H9 (cell line): ENCODE measurements around the gene IRS2. TPM values are rescaled to one million over a fixed set of nuclear protein-coding genes. Genes with fewer than 3 reads are reported as not detected.
"Not testable (repeated sequence)": the region's sequence is repeated elsewhere in the genome, so short reads cannot be mapped to it uniquely, and the experiment has no call there.

Source experiments
- DNase-seq: peaks from one replicate; pipeline ENCODE4 v3.0.0-alpha.2; 2017
- H2AFZ ChIP-seq: one replicate; pipeline ENCODE4 v1.6.1; 2013; ENCODE audit warnings: mild to moderate bottlenecking, low read length, control low read depth, moderate library complexity
- H2AK5ac ChIP-seq: 2 replicates; pipeline ENCODE4 v1.6.1; 2013; ENCODE audit warnings: low read length, control low read depth, mixed read lengths; ENCODE audit not compliant: insufficient read length
- H2BK120ac ChIP-seq: one replicate; pipeline ENCODE4 v1.6.1; 2013; ENCODE audit warnings: low read depth, mild to moderate bottlenecking, low read length, control low read depth, inconsistent platforms; ENCODE audit not compliant: poor library complexity, severe bottlenecking
- H2BK12ac ChIP-seq: 2 replicates; pipeline ENCODE4 v1.6.1; 2013; ENCODE audit warnings: low read length, control low read depth, mixed read lengths, low read depth; ENCODE audit not compliant: insufficient read length
- H2BK15ac ChIP-seq: 2 replicates; pipeline ENCODE4 v1.6.1; 2013; ENCODE audit warnings: low read depth, low read length, control low read depth
- H2BK20ac ChIP-seq: one replicate; pipeline ENCODE4 v1.6.1; 2013; ENCODE audit warnings: low read depth, mild to moderate bottlenecking, low read length, control low read depth, inconsistent platforms; ENCODE audit not compliant: poor library complexity, severe bottlenecking
- H2BK5ac ChIP-seq: 2 replicates; pipeline ENCODE4 v1.6.1; 2013; ENCODE audit warnings: low read length, control low read depth, mixed read lengths; ENCODE audit not compliant: insufficient read length
- H3K14ac ChIP-seq: 2 replicates; pipeline ENCODE4 v1.6.1; 2013; ENCODE audit warnings: low read length, control low read depth; ENCODE audit not compliant: insufficient read depth
- H3K18ac ChIP-seq: 2 replicates; pipeline ENCODE4 v1.6.1; 2013; ENCODE audit warnings: low read depth, mild to moderate bottlenecking, mixed read lengths, low read length, control low read depth; ENCODE audit not compliant: insufficient read length
- H3K23ac ChIP-seq: 2 replicates; pipeline ENCODE4 v1.6.1; 2013; ENCODE audit warnings: low read length, control low read depth, mixed read lengths, low read depth; ENCODE audit not compliant: insufficient read length
- H3K23me2 ChIP-seq: 2 replicates; pipeline ENCODE4 v1.6.1; 2013; ENCODE audit warnings: low read depth, mild to moderate bottlenecking, mixed read lengths, low read length, control low read depth; ENCODE audit not compliant: insufficient read length, poor library complexity, severe bottlenecking
- H3K27ac ChIP-seq: 2 replicates; pipeline ENCODE4 v1.5.1; 2013; ENCODE audit warnings: low read length, control low read depth, mixed read lengths, low read depth; ENCODE audit not compliant: insufficient read length
- H3K27me3 ChIP-seq: 2 replicates; pipeline ENCODE4 v1.6.1; 2013; ENCODE audit warnings: low read length, control low read depth, inconsistent platforms; ENCODE audit not compliant: insufficient read depth
- H3K4ac ChIP-seq: 2 replicates; pipeline ENCODE4 v1.6.1; 2013; ENCODE audit warnings: low read depth, mild to moderate bottlenecking, control low read depth, inconsistent platforms, low read length, moderate library complexity
- H3K4me1 ChIP-seq: 2 replicates; pipeline ENCODE4 v1.6.1; 2013; ENCODE audit warnings: low read length, control low read depth, inconsistent platforms; ENCODE audit not compliant: insufficient read depth
- H3K4me2 ChIP-seq: 2 replicates; pipeline ENCODE4 v1.6.1; 2013; ENCODE audit warnings: low read length, control low read depth, mixed read lengths; ENCODE audit not compliant: insufficient read length, insufficient read depth
- H3K56ac ChIP-seq: 2 replicates; pipeline ENCODE4 v1.6.1; 2013; ENCODE audit warnings: low read depth, mild to moderate bottlenecking, mixed read lengths, low read length, control low read depth; ENCODE audit not compliant: insufficient read length
- H3K79me1 ChIP-seq: 2 replicates; pipeline ENCODE4 v1.6.1; 2013; ENCODE audit warnings: low read depth, mild to moderate bottlenecking, moderate library complexity, low read length, control low read depth, inconsistent platforms; ENCODE audit not compliant: insufficient read depth, poor library complexity, severe bottlenecking
- H3K79me2 ChIP-seq: 2 replicates; pipeline ENCODE4 v1.6.1; 2013; ENCODE audit warnings: low read length, control low read depth, inconsistent platforms; ENCODE audit not compliant: insufficient read depth
- H3K9ac ChIP-seq: 2 replicates; pipeline ENCODE4 v1.6.1; 2013; ENCODE audit warnings: low read length, control low read depth, mixed read lengths; ENCODE audit not compliant: insufficient read length; ENCODE audit errors: extremely low read depth
- H3K9me3 ChIP-seq: one replicate; pipeline ENCODE4 v1.6.1; 2013; ENCODE audit warnings: low read depth, low read length, inconsistent platforms; ENCODE audit not compliant: control insufficient read depth
- H3T11ph ChIP-seq: one replicate; pipeline ENCODE4 v1.6.1; 2013; ENCODE audit warnings: mild to moderate bottlenecking, low read length, control low read depth, inconsistent platforms
- H4K20me1 ChIP-seq: one replicate; pipeline ENCODE4 v1.6.1; 2013; ENCODE audit not compliant: control insufficient read depth, insufficient read length, insufficient read depth
- H4K5ac ChIP-seq: 2 replicates; pipeline ENCODE4 v1.6.1; 2013; ENCODE audit warnings: low read depth, mild to moderate bottlenecking, mixed read lengths, low read length, control low read depth; ENCODE audit not compliant: insufficient read length
- H4K8ac ChIP-seq: replicated peaks from 2 replicates; pipeline ENCODE4 v1.6.1; 2013; ENCODE audit warnings: low read length, control low read depth, mixed read lengths, low read depth; ENCODE audit not compliant: insufficient read length
- H4K91ac ChIP-seq: 2 replicates; pipeline ENCODE4 v1.6.1; 2013; ENCODE audit warnings: low read depth, mild to moderate bottlenecking, moderate library complexity, mixed read lengths, low read length, control low read depth; ENCODE audit not compliant: insufficient read length
- H3K27ac Mint-ChIP-seq, 3 experiments: 2 replicates in 2 of 3; 3 replicates in 1 of 3; pipeline ENCODE4 v1.8.0; 2020 to 2021; ENCODE audit warnings: mixed read lengths in 3 of 3, mild to moderate bottlenecking in 1 of 3, moderate library complexity in 1 of 3
- H3K27me3 Mint-ChIP-seq: 2 replicates; pipeline ENCODE4 v1.8.0; 2021; ENCODE audit warnings: low read depth, mild to moderate bottlenecking, moderate library complexity, mixed read lengths
- H3K36me3 Mint-ChIP-seq, 3 experiments: 2 replicates in 2 of 3; 3 replicates in 1 of 3; pipeline ENCODE4 v1.8.0; 2020 to 2021; ENCODE audit warnings: low read depth in 3 of 3, mixed read lengths in 3 of 3; ENCODE audit not compliant: insufficient read depth in 1 of 3
- H3K4me1 Mint-ChIP-seq, 2 experiments: 2 replicates each; pipeline ENCODE4 v1.8.0; 2020; ENCODE audit warnings: mixed read lengths in 2 of 2
- H3K4me3 Mint-ChIP-seq, 2 experiments: 2 replicates in 1 of 2; 3 replicates in 1 of 2; pipeline ENCODE4 v1.8.0; 2020 to 2021; ENCODE audit warnings: mild to moderate bottlenecking in 2 of 2, mixed read lengths in 2 of 2, moderate library complexity in 1 of 2
- H3K9me3 Mint-ChIP-seq, 2 experiments: 2 replicates in 1 of 2; 3 replicates in 1 of 2; pipeline ENCODE4 v1.8.0; 2020; ENCODE audit warnings: mild to moderate bottlenecking in 2 of 2, mixed read lengths in 2 of 2, moderate library complexity in 1 of 2
- CTCF ChIP-seq: fragments of 200-600 bp; sonication (generic); conservative IDR thresholded peaks from 3 replicates; pipeline ENCODE4 v1.8.0; 2021; ENCODE audit warnings: antibody characterized with exemption, mild to moderate bottlenecking
- WGBS: extraction: QIAGEN DNeasy Blood & Tissue Kit; methylation state at CpG from one replicate; pipeline ENCODE4 v1.1.7; 2013; ENCODE audit warnings: missing lambda C conversion rate, low lambda C conversion rate, mixed read lengths; ENCODE audit not compliant: insufficient read length; ENCODE audit errors: extremely low coverage; 5-methylcytosine and 5-hydroxymethylcytosine counted together
- total RNA-seq: library from RNA; stranded (reverse); gene quantifications from 2 replicates; pipeline ENCODE4 v1.2.1, GENCODE V29; 2021

Gene IRS2
- total RNA-seq, 1 experiment from 2014 or later: 10.1 TPM

GRCh38 chr13:109833071-109833470 lies 46.7 kb upstream of the IRS2 start:
- H3K9me3 ChIP-seq: no peaks in the 10 kb centered on the region
- no peak overlapping the region for H2AFZ ChIP-seq
- H2AK5ac ChIP-seq: no peak overlapping the region
- no peak overlapping the region for H2BK12ac ChIP-seq
- no peak overlapping the region for H2BK120ac ChIP-seq
- H3K27me3 ChIP-seq: no peaks in the 10 kb centered on the region
- no CpG with 5 or more reads among the region's 5 CpGs for WGBS
- Mint-ChIP-seq H3K9me3 (peaks cover 4 to 7% of the 10 kb centered on the region in 2 experiments; a peak in 4 of 5 replicates), H3K4me3 (no peak overlapping the region), H3K4me1 (peaks cover 13% of the 10 kb centered on the region in 2 experiments), H3K36me3 (peaks cover 2 to 11% (median 6%) of the 10 kb centered on the region in 3 experiments; a peak in 5 of 7 replicates), H3K27me3 (peaks cover 2% of the 10 kb centered on the region; the same call in 1 of the 2 replicates), H3K27ac (no peak overlapping the region)
- no peak overlapping the region for H3K27ac ChIP-seq
- no peak overlapping the region for H2BK15ac ChIP-seq
- no peaks in the 10 kb centered on the region for H3K79me2 ChIP-seq
- H3K23me2 ChIP-seq: no peaks in the 10 kb centered on the region
- H3K9ac ChIP-seq: no peak overlapping the region
- no peak overlapping the region for H3K4ac ChIP-seq
- no peak overlapping the region for H4K8ac ChIP-seq
- H2BK5ac ChIP-seq: no peak overlapping the region
- no peak for TF ChIP-seq CTCF
- H3T11ph ChIP-seq: no peak overlapping the region
- H3K23ac ChIP-seq: no peak overlapping the region
- H4K5ac ChIP-seq: no peak overlapping the region
- no peaks in the 10 kb centered on the region for H3K4me1 ChIP-seq
- H4K91ac ChIP-seq: no peak overlapping the region
- no peaks in the 10 kb centered on the region for H3K79me1 ChIP-seq
- no peak overlapping the region for H3K18ac ChIP-seq
- no peak overlapping the region for H3K56ac ChIP-seq
- no peak overlapping the region for H2BK20ac ChIP-seq
- H4K20me1 ChIP-seq: no peaks in the 10 kb centered on the region
- H3K14ac ChIP-seq: no peak overlapping the region
- no peak for DNase-seq
- no peak overlapping the region for H3K4me2 ChIP-seq

DNA sequence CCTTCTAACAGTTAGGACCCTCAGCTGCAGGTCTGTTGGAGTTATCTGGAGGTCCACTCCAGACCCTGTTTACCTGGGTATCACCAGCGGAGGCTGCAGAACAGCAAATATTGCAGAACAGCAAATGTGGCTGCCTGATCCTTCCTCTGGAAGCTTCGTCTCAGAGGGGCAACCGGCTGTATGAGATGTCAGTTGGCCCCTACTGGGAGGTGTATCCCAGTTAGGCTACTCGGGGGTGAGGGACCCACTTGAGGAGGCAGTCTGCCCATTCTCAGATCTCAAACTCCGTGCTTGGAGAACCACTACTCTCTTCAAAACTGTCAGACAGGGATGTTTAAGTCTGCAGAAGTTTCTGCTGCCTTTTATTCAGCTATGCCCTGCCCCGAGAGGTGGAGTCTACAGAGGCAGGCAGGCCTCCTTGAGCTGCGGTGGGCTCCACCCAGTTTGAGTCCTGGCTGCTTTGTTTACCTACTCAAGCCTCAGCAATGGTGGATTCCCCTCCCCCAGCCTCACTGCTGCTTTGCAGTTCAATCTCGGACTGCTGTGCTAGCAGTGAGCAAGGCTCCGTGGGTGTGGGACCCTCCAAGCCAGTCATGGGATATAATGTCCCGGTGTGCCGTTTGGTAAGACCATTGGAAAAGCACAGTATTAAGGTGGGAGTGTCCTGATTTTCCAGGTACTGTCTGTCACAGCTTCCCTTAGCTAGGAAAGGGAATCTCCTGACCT lies 42.4 kb upstream of the IRS2 start:
- H2AFZ ChIP-seq, H3K4me1 Mint-ChIP-seq: not testable (repeated sequence)

More for the DNA sequence above, 42.4 kb upstream of the IRS2 start:
- H3K79me1 ChIP-seq, H4K20me1 ChIP-seq, H2BK15ac ChIP-seq, H3K4me3 Mint-ChIP-seq, H3K23ac ChIP-seq, H2BK20ac ChIP-seq, H3K27ac ChIP-seq, H3K23me2 ChIP-seq, H4K5ac ChIP-seq, H3K27ac Mint-ChIP-seq, H3T11ph ChIP-seq, H3K18ac ChIP-seq, H3K4me1 ChIP-seq, H4K8ac ChIP-seq, H3K9ac ChIP-seq, H3K27me3 Mint-ChIP-seq, H3K4me2 ChIP-seq, H2BK120ac ChIP-seq, H2AK5ac ChIP-seq, H3K79me2 ChIP-seq, H3K14ac ChIP-seq, H2BK5ac ChIP-seq, H3K56ac ChIP-seq, DNase-seq, H3K27me3 ChIP-seq, H3K4ac ChIP-seq, H3K9me3 ChIP-seq, H4K91ac ChIP-seq, H2BK12ac ChIP-seq: not testable (repeated sequence)
- Mint-ChIP-seq H3K9me3 (peaks cover 10 to 16% of the 10 kb centered on the region in 2 experiments), H3K36me3 (peaks cover 2 to 18% (median 11%) of the 10 kb centered on the region in 3 experiments; a peak in 6 of 7 replicates)
- no CpG with 5 or more reads among the region's 11 CpGs for WGBS
